ENCODE data around the gene P2RY14. TPM values are rescaled to one million over a fixed set of nuclear protein-coding genes. Genes with fewer than 3 reads are reported as not detected.

The P2RY14 gene
- total and polyA plus RNA-seq, 2 donors (not counting 3 experiments of a cell fraction or from before 2014, with no cell fraction given), result not detected

DNA sequence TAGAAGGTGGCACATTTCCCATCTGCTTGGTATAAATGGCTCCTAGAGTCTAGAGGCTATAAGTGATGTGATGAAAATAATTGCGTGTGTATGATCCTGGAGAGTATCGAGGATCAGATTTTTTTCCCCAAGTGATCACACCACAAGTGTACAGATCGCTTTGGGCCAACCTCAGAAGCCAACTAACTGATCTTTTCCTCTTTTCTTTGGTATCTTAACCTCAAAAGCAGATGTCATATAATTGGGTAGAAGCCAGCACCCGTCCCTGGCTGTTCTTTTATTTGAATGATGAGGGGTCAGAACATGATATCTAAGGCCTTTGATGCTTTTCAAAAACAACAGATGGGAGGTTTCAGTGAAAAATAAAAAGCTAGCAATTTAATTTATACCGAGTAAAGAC is 3.3 kb downstream of the P2RY14 start:
- TF ChIP-seq EZH2 (IDR thresholded peaks at IDR 0.05; ENCODE audit: borderline replicate concordance, low read depth, low read length, severe bottlenecking) (no peak), JUN (IDR thresholded peaks at IDR 0.05; ENCODE audit: borderline replicate concordance, insufficient read depth, insufficient read length, low read depth) (no peak), POLR2AphosphoS5 (IDR thresholded peaks at IDR 0.05; ENCODE audit: insufficient read depth, low read depth, low read length) (no peak), FOS (IDR thresholded peaks at IDR 0.05; ENCODE audit: borderline replicate concordance, insufficient read depth, low read length) (no peak), MYC (IDR thresholded peaks at IDR 0.05; ENCODE audit: low read depth, low read length) (no peak), GATA2 (IDR thresholded peaks at IDR 0.05; ENCODE audit: insufficient read depth, insufficient read length, low read depth, low read length) (no peak), POLR2A (IDR thresholded peaks at IDR 0.05; ENCODE audit: low read depth, low read length) (no peak)
- TF ChIP-seq, protein P1, sequence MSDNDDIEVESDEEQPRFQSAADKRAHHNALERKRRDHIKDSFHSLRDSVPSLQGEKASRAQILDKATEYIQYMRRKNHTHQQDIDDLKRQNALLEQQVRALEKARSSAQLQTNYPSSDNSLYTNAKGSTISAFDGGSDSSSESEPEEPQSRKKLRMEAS (IDR thresholded peaks at IDR 0.05; ENCODE audit: insufficient read depth, insufficient read length), result no peak
- TF ChIP-seq, protein P2, sequence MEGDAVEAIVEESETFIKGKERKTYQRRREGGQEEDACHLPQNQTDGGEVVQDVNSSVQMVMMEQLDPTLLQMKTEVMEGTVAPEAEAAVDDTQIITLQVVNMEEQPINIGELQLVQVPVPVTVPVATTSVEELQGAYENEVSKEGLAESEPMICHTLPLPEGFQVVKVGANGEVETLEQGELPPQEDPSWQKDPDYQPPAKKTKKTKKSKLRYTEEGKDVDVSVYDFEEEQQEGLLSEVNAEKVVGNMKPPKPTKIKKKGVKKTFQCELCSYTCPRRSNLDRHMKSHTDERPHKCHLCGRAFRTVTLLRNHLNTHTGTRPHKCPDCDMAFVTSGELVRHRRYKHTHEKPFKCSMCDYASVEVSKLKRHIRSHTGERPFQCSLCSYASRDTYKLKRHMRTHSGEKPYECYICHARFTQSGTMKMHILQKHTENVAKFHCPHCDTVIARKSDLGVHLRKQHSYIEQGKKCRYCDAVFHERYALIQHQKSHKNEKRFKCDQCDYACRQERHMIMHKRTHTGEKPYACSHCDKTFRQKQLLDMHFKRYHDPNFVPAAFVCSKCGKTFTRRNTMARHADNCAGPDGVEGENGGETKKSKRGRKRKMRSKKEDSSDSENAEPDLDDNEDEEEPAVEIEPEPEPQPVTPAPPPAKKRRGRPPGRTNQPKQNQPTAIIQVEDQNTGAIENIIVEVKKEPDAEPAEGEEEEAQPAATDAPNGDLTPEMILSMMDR (IDR thresholded peaks at IDR 0.05; ENCODE audit: extremely low read depth in 1 of 2, insufficient read depth in 1 of 2, low read depth in 1 of 2, low read length in 2 of 2), result no peak
- ChIA-PET POLR2A (no interaction called here), CTCF (interaction anchor here (0.6 to 1.4 kb wide), 5 partner anchors 40 to 760 kb away, joined by 3 to 5 read pairs (median 3); no protein-coding TSS in a partner anchor)
- FAIRE-seq, result no peak
- BruUV-seq (replicated peaks), result no TSS peak
- no peaks in the 10 kb centered on the region for H3K4me1 ChIP-seq (ENCODE audit: control insufficient read depth, extremely low read depth, insufficient read depth, low read length)
- intact Hi-C loops (cut with micrococcal nuclease) (no loop called here), dilution Hi-C loops (cut with MboI; ENCODE audit: extremely low pct_ligation_motif_present, low sequenced_read_pairs) (no loop called here)
- H3K9me3 ChIP-seq (replicated peaks; ENCODE audit: control insufficient read depth, insufficient read depth, low read length), result no peaks in the 10 kb centered on the region
- no peak overlapping the region for H2AFZ ChIP-seq (ENCODE audit: low read depth, low read length)
- no peaks in the 10 kb centered on the region for H4K20me1 ChIP-seq (replicated peaks; ENCODE audit: control insufficient read depth, extremely low read depth, insufficient read depth, low read length)
- DNase-seq (ENCODE audit: low read depth, low spot score), result no peak
- no peaks in the 10 kb centered on the region for H3K9me1 ChIP-seq (replicated peaks; ENCODE audit: control insufficient read depth, extremely low read depth, insufficient read depth, low read length)
- no peak overlapping the region for H3K9ac ChIP-seq (replicated peaks; ENCODE audit: extremely low read depth, insufficient read depth, low read length)
- no peaks in the 10 kb centered on the region for H3K79me2 ChIP-seq (ENCODE audit: control insufficient read depth, insufficient read depth, low read length)
- H3K27ac ChIP-seq (ENCODE audit: insufficient read depth, low read depth, low read length), result no peak overlapping the region
- no peaks in the 10 kb centered on the region for H3K36me3 ChIP-seq (ENCODE audit: control insufficient read depth in 2 of 2, extremely low read depth in 1 of 2, insufficient read depth in 2 of 2, low read length in 2 of 2)
- H3K27me3 ChIP-seq (ENCODE audit: control insufficient read depth in 2 of 2, insufficient read depth in 2 of 2, low read length in 2 of 2), result peaks cover 2 to 5% of the 10 kb centered on the region in 2 experiments
- H3K4me2 ChIP-seq (ENCODE audit: insufficient read depth, low read length), result no peak overlapping the region
- no peak overlapping the region for H3K4me3 ChIP-seq (replicated peaks in 1 of 3; ENCODE audit: insufficient read depth in 1 of 3, low read depth in 1 of 3, low read length in 3 of 3)

Data from endothelial cell of umbilical vein (primary cell).